Measurements from ENCODE around the gene SLC9B1.

The SLC9B1 gene

GRCh38 chr4:103026868-103027267, 7.4 kb upstream of the SLC9B1 start:
- H3K27ac ChIP-seq, result no peak overlapping the region
- TF ChIP-seq CTCF (conservative IDR thresholded peaks at IDR 0.05), result no peak

- TF ChIP-seq CTCF (conservative IDR thresholded peaks at IDR 0.05), result no peak
- no peak overlapping the region for H3K27ac ChIP-seq
Observed at GRCh38 chr4:103024996-103025395, 5.5 kb upstream of the SLC9B1 start.

GRCh38 chr4:103021120-103021519, 1.6 kb upstream of the SLC9B1 start:
- no peak overlapping the region for H3K27ac ChIP-seq
- TF ChIP-seq CTCF (conservative IDR thresholded peaks at IDR 0.05), result no peak

GRCh38 chr4:103018391-103019307, 856 bp downstream of the SLC9B1 start:
- H3K27ac ChIP-seq, result peak overlapping the region; percentile 91
- no peak for TF ChIP-seq CTCF (conservative IDR thresholded peaks at IDR 0.05)

- TF ChIP-seq CTCF (conservative IDR thresholded peaks at IDR 0.05), result no peak
- H3K27ac ChIP-seq, result no peak overlapping the region
Observed at GRCh38 chr4:103012551-103012950, 7.0 kb downstream of the SLC9B1 start.

- no peak for TF ChIP-seq CTCF (conservative IDR thresholded peaks at IDR 0.05)
Observed at GRCh38 chr4:103012060-103012459, 7.4 kb downstream of the SLC9B1 start.

GRCh38 chr4:103011378-103012025, 8.0 kb downstream of the SLC9B1 start:
- peak overlapping the region; percentile 21; the same call in 1 of the 2 replicates for H3K27ac ChIP-seq
- no peak for TF ChIP-seq CTCF (conservative IDR thresholded peaks at IDR 0.05)

More at GRCh38 chr4:103012060-103012459, 7.4 kb downstream of the SLC9B1 start:
- H3K27ac ChIP-seq, result peak overlapping the region; percentile 21; the same call in 1 of the 2 replicates

Data from VCaP (cell line).